Measurements from ENCODE around the gene VILL. TPM values are rescaled to one million over a fixed set of nuclear protein-coding genes. Genes with fewer than 3 reads are reported as not detected.
A peak's percentile ranks its signal among the peaks of the same experiment; 100 is the strongest.
"Not testable (repeated sequence)": the region's sequence is repeated elsewhere in the genome, so short reads cannot be mapped to it uniquely, and the experiment has no call there.

VILL gene
- total and polyA plus RNA-seq, 2 experiments from 2014 or later = 0.75 to 3.4 TPM

GRCh38 chr3:38046821-38047220, 56.2 kb downstream of the VILL start:
- Histone ChIP-seq H3K4me3 (no peak overlapping the region), H3K27me3 (peaks cover 14% of the 10 kb centered on the region), H3K27ac (no peak overlapping the region), H3K4me1 (ENCODE audit: low read depth) (no peaks in the 10 kb centered on the region), H3K36me3 (no peaks in the 10 kb centered on the region), H3K9me3 (ENCODE audit: low read depth) (no peaks in the 10 kb centered on the region)
- TF ChIP-seq, protein P1, sequence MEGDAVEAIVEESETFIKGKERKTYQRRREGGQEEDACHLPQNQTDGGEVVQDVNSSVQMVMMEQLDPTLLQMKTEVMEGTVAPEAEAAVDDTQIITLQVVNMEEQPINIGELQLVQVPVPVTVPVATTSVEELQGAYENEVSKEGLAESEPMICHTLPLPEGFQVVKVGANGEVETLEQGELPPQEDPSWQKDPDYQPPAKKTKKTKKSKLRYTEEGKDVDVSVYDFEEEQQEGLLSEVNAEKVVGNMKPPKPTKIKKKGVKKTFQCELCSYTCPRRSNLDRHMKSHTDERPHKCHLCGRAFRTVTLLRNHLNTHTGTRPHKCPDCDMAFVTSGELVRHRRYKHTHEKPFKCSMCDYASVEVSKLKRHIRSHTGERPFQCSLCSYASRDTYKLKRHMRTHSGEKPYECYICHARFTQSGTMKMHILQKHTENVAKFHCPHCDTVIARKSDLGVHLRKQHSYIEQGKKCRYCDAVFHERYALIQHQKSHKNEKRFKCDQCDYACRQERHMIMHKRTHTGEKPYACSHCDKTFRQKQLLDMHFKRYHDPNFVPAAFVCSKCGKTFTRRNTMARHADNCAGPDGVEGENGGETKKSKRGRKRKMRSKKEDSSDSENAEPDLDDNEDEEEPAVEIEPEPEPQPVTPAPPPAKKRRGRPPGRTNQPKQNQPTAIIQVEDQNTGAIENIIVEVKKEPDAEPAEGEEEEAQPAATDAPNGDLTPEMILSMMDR (IDR thresholded peaks at IDR 0.05; ENCODE audit: low read depth, low read length) = no peak
- no peak for DNase-seq (ENCODE audit: low read depth in 1 of 2, low spot score in 1 of 2)

- no peaks in the 10 kb centered on the region for H3K4me1 ChIP-seq (ENCODE audit: low read depth)
- TF ChIP-seq, protein P1 (IDR thresholded peaks at IDR 0.05; ENCODE audit: low read depth, low read length) = no peak
- H3K27ac ChIP-seq = no peak overlapping the region
- H3K36me3 ChIP-seq = no peaks in the 10 kb centered on the region
- H3K27me3 ChIP-seq = peaks cover 9% of the 10 kb centered on the region
- no peaks in the 10 kb centered on the region for H3K9me3 ChIP-seq (ENCODE audit: low read depth)
- no peak overlapping the region for H3K4me3 ChIP-seq
- no peak for DNase-seq (ENCODE audit: low read depth in 1 of 2, low spot score in 1 of 2)
These were observed 57.3 kb downstream of the VILL start for GRCh38 chr3:38047896-38048295.

DNA sequence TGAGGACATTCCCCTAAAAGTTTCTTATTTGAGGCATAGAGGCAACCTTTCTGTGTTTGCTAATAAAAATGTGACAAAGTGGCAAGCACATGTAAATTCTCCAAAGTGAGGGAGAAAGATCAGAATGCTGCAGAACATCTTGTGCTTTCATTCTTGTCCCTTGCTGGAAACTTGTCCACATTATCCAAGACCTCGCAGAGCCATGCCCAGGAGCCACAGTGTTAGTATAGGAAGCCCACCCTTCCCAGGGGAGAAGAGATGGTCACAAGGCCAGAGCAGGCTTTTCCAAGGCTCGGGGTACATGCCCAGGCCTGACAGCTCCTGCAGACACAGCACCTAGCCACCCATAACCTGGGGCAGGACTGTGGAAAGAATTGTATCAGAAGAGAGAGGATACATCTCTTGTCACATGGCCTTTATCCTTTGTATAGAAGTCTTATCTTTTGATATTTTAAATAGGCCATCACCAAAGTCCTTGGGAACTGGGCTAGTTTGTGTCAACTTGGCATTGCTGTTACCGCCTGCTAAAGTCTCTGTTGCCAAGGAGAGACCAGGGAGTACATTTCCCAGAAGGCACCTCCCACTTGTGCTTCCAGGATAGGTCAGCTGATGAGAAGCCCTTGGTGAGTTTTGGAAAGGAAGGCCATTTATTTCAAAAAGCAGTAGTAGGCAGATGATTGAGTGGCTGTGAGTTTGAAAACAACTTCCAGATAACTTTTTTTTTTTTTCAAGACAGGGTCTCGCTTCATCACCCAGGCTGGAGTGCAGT, 59.0 kb downstream of the VILL start:
- TF ChIP-seq, protein P1 (IDR thresholded peaks at IDR 0.05; ENCODE audit: low read depth, low read length) = no peak

GRCh38 chr3:38051131-38051530, 60.5 kb downstream of the VILL start:
- TF ChIP-seq, protein P1 (IDR thresholded peaks at IDR 0.05; ENCODE audit: low read depth, low read length) = no peak
- Histone ChIP-seq H3K36me3 (no peaks in the 10 kb centered on the region), H3K27ac (no peak overlapping the region), H3K4me3 (no peak overlapping the region), H3K27me3 (no peaks in the 10 kb centered on the region), H3K9me3 (ENCODE audit: low read depth) (no peaks in the 10 kb centered on the region), H3K4me1 (ENCODE audit: low read depth) (no peaks in the 10 kb centered on the region)
- no peak for DNase-seq (ENCODE audit: low read depth in 1 of 2, low spot score in 1 of 2)

More for the DNA sequence above, 59.0 kb downstream of the VILL start:
- H3K9me3 ChIP-seq (ENCODE audit: low read depth) = no peaks in the 10 kb centered on the region
- H3K4me3 ChIP-seq = no peak overlapping the region
- no peaks in the 10 kb centered on the region for H3K4me1 ChIP-seq (ENCODE audit: low read depth)
- peak in 1 of 2 donors; percentile 25 for DNase-seq (ENCODE audit: low read depth in 1 of 2, low spot score in 1 of 2)
- no peak overlapping the region for H3K27ac ChIP-seq
- H3K27me3 ChIP-seq = no peaks in the 10 kb centered on the region
- no peaks in the 10 kb centered on the region for H3K36me3 ChIP-seq

GRCh38 chr3:38053286-38053685, 62.7 kb downstream of the VILL start:
- not testable (repeated sequence) for H3K4me3 ChIP-seq, H3K36me3 ChIP-seq

GRCh38 chr3:38053813-38054498, 63.4 kb downstream of the VILL start:
- not testable (repeated sequence) for DNase-seq (ENCODE audit: low read depth in 1 of 2, low spot score in 1 of 2); H3K4me3 ChIP-seq; H3K9me3 ChIP-seq (ENCODE audit: low read depth); H3K36me3 ChIP-seq; H3K27ac ChIP-seq; H3K4me1 ChIP-seq (ENCODE audit: low read depth); H3K27me3 ChIP-seq

More at GRCh38 chr3:38053286-38053685, 62.7 kb downstream of the VILL start:
- not testable (repeated sequence) for DNase-seq (ENCODE audit: low read depth in 1 of 2, low spot score in 1 of 2); H3K27ac ChIP-seq; H3K27me3 ChIP-seq; H3K4me1 ChIP-seq (ENCODE audit: low read depth); H3K9me3 ChIP-seq (ENCODE audit: low read depth)
